HG02840 (cell line): Measurements from ENCODE around the gene ANO4.
"Not testable (repeated sequence)": the region's sequence is repeated elsewhere in the genome, so short reads cannot be mapped to it uniquely, and the experiment has no call there.

Experiments
- ATAC-seq: cut with Tn5 transposase; IDR thresholded peaks from one replicate; pipeline ENCODE4 v1.9.1; 2021; ENCODE audit warnings: mild to moderate bottlenecking, moderate library complexity, moderate number of reproducible peaks; ENCODE audit not compliant: unreplicated experiment, low FRiP score

The ANO4 gene

DNA sequence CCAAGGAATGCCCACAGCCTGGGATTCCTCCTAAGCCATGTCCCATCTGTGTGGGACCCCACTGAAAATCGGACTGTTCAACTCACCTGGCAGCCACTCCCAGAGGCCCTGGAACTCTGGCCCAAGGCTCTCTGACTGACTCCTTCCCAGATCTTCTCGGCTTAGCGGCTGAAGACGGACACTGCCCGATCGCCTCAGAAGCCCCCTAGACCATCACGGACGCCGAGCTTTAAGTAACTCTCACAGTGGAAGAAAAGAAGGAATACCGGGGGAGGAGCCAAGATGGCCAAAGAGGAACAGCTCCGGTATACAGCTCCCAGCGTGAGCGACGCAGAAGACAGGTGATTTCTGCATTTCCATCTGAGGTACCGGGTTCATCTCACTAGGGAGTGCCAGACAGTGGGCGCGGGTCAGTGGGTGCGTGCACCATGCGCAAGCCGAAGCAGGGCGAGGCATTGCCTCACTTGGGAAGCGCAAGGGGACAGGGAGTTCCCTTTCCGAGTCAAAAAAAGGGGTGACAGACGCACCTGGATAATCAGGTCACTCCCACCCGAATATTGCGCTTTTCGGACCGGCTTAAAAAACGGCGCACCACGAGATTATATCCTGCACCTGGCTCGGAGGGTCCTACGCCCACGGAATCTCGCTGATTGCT, 351.3 kb downstream of the ANO4 start:
- not testable (repeated sequence) for ATAC-seq

GRCh38 chr12:101165319-101165718, 370.7 kb downstream of the ANO4 start:
- ATAC-seq = no peak

DNA sequence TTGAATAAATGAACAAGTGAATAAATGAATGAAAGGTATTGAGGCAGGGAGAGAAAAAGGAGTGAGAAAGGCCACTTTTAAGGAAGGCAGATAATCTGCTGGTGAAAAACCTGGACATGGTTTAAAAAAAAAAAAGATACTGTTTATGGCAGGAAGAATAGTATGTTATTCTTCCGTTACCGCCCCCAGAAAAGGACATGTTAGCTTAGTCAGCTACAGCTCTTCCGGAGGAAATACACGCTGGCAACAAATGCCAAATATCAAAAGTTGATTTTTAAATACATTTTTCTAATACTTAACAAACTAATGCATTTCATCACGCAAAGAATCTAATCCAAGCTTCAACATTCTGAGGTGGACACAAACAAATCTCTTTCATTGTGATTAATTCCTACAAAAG, 372.3 kb downstream of the ANO4 start:
- ATAC-seq = no peak

DNA sequence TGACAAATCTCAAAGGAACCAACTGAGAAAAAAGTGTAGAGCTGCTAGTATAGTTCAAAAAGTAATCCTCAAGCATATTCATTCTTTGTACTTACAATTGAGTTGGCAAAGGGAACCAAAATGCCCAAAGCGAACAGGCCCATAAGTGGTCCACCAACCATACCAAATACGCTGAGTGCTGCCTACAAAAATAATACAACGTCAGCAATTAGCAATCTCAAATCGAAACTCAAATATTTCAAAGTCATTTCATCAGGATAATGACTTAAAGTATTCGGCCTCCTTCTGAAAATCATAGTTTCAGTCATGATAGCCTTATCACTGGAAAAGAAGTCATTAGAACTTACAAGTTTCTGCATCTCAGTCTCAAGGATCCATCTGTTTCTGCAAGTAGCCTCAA, 373.4 kb downstream of the ANO4 start:
- ATAC-seq = no peak

GRCh38 chr12:101172316-101172715, 377.7 kb downstream of the ANO4 start:
- no peak for ATAC-seq

DNA sequence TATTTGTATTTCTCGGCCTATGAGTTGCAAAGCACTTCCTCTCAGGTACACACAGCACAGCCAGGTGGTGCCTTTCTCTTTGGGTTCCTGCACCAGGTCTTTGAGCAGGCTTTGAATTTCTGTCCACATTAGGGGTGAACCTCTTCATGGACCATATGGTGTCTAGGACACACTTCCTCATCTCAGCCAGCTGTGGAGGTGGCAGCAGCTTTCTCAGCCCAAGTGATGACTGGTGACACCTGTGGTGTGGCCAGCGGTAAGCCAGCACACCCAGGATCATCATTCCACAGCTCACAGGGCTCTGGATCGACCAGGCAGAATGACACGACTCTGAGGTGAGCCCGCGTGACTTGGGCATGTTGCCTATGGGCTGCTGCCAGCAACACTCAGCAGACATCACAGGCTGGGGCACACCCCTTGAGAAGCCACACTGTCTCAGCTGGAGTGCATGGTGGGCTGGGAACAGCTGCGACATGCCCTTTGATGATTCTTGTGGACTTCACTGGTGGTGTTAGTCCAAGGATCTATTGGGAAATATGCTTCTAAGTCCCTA, 378.7 kb downstream of the ANO4 start:
- no peak for ATAC-seq

DNA sequence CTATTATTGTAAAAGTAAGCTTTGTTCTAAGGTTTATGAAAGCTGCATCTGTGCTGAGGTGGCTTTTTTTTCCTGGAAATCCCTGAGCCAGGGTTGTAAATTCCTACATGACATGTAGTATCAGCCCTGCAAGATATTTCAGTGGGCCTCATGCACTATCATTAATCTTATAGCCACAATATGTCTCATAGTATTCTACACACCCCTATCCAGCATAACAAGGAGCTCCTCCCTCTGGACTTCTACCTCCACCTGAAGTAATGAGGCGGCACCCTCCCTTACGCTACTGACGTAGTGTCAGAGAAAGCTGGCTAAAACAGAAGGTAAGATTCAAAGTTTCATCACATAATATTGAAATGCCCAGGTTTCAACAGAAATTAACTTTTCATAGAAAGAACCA, 380.0 kb downstream of the ANO4 start:
- no peak for ATAC-seq
